ENCODE data around the gene STAG3.
A peak's percentile ranks its signal among the peaks of the same experiment; 100 is the strongest.
"Not testable (repeated sequence)": the region's sequence is repeated elsewhere in the genome, so short reads cannot be mapped to it uniquely, and the experiment has no call there.

Gene STAG3

GRCh38 chr7:100217934-100218333 lies 40.2 kb downstream of the STAG3 start:
- DNase-seq (ENCODE audit: low spot score); in situ Hi-C loops (cut with MboI; ENCODE audit: low pct_unique_long_range_greater_than_20kb, low sequenced_read_pairs, unreplicated experiment): not testable (repeated sequence)
- TF ChIP-seq, protein P1, sequence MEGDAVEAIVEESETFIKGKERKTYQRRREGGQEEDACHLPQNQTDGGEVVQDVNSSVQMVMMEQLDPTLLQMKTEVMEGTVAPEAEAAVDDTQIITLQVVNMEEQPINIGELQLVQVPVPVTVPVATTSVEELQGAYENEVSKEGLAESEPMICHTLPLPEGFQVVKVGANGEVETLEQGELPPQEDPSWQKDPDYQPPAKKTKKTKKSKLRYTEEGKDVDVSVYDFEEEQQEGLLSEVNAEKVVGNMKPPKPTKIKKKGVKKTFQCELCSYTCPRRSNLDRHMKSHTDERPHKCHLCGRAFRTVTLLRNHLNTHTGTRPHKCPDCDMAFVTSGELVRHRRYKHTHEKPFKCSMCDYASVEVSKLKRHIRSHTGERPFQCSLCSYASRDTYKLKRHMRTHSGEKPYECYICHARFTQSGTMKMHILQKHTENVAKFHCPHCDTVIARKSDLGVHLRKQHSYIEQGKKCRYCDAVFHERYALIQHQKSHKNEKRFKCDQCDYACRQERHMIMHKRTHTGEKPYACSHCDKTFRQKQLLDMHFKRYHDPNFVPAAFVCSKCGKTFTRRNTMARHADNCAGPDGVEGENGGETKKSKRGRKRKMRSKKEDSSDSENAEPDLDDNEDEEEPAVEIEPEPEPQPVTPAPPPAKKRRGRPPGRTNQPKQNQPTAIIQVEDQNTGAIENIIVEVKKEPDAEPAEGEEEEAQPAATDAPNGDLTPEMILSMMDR (IDR thresholded peaks at IDR 0.05; ENCODE audit: extremely low read depth, insufficient read depth, missing control alignments): peak; percentile 61

- DNase-seq (ENCODE audit: low spot score): no peak
- in situ Hi-C loops (cut with MboI; ENCODE audit: low pct_unique_long_range_greater_than_20kb, low sequenced_read_pairs, unreplicated experiment): no loop called here
- TF ChIP-seq, protein P1 (IDR thresholded peaks at IDR 0.05; ENCODE audit: extremely low read depth, insufficient read depth, missing control alignments): no peak
Measured at GRCh38 chr7:100219271-100219737, 41.6 kb downstream of the STAG3 start.

DNA sequence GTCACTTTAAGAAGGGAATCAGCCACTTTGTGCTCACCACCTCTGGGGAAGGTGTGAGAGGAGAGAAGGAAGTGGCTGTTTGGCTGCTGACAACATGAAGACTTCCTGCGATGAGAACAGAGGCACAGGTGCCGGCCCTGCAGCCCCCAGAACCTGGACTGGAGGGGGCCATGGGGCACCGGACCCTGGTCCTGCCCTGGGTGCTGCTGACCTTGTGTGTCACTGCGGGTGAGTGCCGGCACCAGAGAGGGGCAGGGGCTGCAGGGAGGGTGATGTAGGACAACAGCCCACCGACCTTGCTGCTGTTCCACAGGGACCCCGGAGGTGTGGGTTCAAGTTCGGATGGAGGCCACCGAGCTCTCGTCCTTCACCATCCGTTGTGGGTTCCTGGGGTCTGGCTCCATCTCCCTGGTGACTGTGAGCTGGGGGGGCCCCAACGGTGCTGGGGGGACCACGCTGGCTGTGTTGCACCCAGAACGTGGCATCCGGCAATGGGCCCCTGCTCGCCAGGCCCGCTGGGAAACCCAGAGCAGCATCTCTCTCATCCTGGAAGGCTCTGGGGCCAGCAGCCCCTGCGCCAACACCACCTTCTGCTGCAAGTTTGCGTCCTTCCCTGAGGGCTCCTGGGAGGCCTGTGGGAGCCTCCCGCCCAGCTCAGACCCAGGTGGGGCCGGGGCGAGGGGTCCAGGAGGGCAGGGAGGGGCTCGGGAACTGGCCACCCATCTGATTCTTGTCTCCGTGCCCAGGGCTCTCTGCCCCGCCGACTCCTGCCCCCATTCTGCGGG lies 42.3 kb downstream of the STAG3 start, which contains the start of gene PVRIG:
TSS of gene PVRIG (plus strand) at position 149 of the 785 bp plus-strand sequence. CDS start at position 171, 22 bp downstream.
- DNase-seq (ENCODE audit: low spot score); in situ Hi-C loops (cut with MboI; ENCODE audit: low pct_unique_long_range_greater_than_20kb, low sequenced_read_pairs, unreplicated experiment): not testable (repeated sequence)

DNA sequence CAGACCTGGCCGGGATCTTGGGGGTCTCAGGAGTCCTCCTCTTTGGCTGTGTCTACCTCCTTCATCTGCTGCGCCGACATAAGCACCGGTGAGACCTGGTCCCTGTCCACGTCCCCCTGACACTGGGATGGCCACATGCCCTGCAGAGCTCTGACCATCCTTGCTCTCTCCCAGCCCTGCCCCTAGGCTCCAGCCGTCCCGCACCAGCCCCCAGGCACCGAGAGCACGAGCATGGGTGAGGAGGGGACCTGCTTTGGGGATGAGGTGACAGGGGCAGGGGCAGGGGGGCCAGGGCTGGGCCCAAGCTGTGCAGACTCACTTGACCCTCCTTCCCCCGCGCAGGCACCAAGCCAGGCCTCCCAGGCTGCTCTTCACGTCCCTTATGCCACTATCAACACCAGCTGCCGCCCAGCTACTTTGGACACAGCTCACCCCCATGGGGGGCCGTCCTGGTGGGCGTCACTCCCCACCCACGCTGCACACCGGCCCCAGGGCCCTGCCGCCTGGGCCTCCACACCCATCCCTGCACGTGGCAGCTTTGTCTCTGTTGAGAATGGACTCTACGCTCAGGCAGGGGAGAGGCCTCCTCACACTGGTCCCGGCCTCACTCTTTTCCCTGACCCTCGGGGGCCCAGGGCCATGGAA lies 43.0 kb downstream of the STAG3 start:
- DNase-seq (ENCODE audit: low spot score): no peak
- TF ChIP-seq, protein P1 (IDR thresholded peaks at IDR 0.05; ENCODE audit: extremely low read depth, insufficient read depth, missing control alignments): no peak
- in situ Hi-C loops (cut with MboI; ENCODE audit: low pct_unique_long_range_greater_than_20kb, low sequenced_read_pairs, unreplicated experiment): no loop called here

GRCh38 chr7:100221231-100221718 lies 43.6 kb downstream of the STAG3 start:
- in situ Hi-C loops (cut with MboI; ENCODE audit: low pct_unique_long_range_greater_than_20kb, low sequenced_read_pairs, unreplicated experiment): no loop called here
- TF ChIP-seq, protein P1 (IDR thresholded peaks at IDR 0.05; ENCODE audit: extremely low read depth, insufficient read depth, missing control alignments): no peak
- peak; percentile 81 for DNase-seq (ENCODE audit: low spot score)

DNA sequence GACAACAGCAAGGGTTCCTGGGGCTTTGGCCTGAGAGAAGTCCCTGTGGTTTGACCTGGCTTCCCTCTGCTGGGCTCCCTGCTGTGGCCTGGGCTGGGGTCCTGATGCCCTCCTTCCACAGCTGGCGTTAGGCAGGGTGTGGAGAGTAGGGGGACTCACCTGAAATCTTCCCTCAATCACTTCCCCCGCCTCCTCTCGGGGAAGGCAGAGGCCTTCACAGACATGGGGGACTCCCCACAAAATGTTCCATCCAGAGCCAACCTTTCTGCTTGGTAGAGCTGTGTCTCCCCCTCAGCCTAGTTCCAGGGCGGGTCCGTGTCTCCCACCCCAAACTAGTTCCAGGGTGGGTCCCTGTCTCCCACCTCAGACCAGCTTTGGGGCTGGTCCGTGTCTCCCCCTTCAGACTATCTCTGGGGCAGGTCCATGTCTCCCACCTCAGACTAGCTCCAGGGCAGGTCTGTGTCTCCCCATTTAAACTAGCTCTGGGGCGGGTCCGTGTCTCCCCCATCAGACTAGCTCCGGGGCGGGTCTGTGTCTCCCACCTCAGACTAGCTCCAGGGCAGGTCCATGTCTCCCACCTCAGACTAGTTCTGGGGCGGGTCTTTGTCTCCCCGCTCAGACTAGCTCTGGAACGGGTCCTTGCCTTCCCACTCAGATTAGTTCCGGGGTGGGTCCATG lies 44.2 kb downstream of the STAG3 start:
- in situ Hi-C loops (cut with MboI; ENCODE audit: low pct_unique_long_range_greater_than_20kb, low sequenced_read_pairs, unreplicated experiment): no loop called here
- TF ChIP-seq, protein P1 (IDR thresholded peaks at IDR 0.05; ENCODE audit: extremely low read depth, insufficient read depth, missing control alignments): no peak
- no peak for DNase-seq (ENCODE audit: low spot score)
